Measurements from ENCODE around the gene UST. TPM values are rescaled to one million over a fixed set of nuclear protein-coding genes. Genes with fewer than 3 reads are reported as not detected.

UST gene
- total RNA-seq, 2 experiments from 2014 or later = 1.4 to 4.1 TPM

GRCh38 chr6:148868901-148869300, 122.1 kb downstream of the UST start:
- no TSS peak for BruUV-seq (replicated peaks)
- peaks cover 5% of the 10 kb centered on the region for H3K4me1 ChIP-seq (ENCODE audit: insufficient read depth, low read length, poor library complexity, severe bottlenecking)
- TF ChIP-seq CTCF (conservative IDR thresholded peaks at IDR 0.05; ENCODE audit: low read length) (no peak), EZH2phosphoT487 (IDR thresholded peaks at IDR 0.05; ENCODE audit: borderline replicate concordance, low read depth, low read length) (no peak)

GRCh38 chr6:148869585-148869984, 122.8 kb downstream of the UST start:
- Histone ChIP-seq H3K4me1 (ENCODE audit: insufficient read depth, low read length, poor library complexity, severe bottlenecking) (peaks cover 5% of the 10 kb centered on the region), H3K36me3 (ENCODE audit: insufficient read depth, low read length) (no peaks in the 10 kb centered on the region), H3K79me2 (ENCODE audit: insufficient read depth, low read depth, low read length) (no peaks in the 10 kb centered on the region), H3K27ac (ENCODE audit: low read depth, low read length, poor library complexity, severe bottlenecking) (no peak overlapping the region), H4K20me1 (ENCODE audit: insufficient read depth, low read length) (no peaks in the 10 kb centered on the region), H3K4me3 (ENCODE audit: low read depth, low read length, poor library complexity, severe bottlenecking) (no peak overlapping the region), H3K9me3 (ENCODE audit: low read length) (no peaks in the 10 kb centered on the region), H3K9me2 (ENCODE audit: insufficient read depth, low read length) (no peaks in the 10 kb centered on the region), H2AFZ (ENCODE audit: low read length) (no peak overlapping the region), H3K4me2 (ENCODE audit: low read length) (no peak overlapping the region)
- no TSS peak for BruUV-seq (replicated peaks)
- intact Hi-C loops (cut with micrococcal nuclease; ENCODE audit: unreplicated experiment) = no loop called here
- ChIA-PET POLR2A (interaction anchor here (0.6 kb wide), 1 partner anchor 94 kb away, joined by 3 read pairs; no protein-coding TSS in a partner anchor), CTCF (ENCODE audit: unreplicated experiment) (no interaction called here)
- TF ChIP-seq CTCF (conservative IDR thresholded peaks at IDR 0.05; ENCODE audit: low read length) (no peak), EZH2phosphoT487 (IDR thresholded peaks at IDR 0.05; ENCODE audit: borderline replicate concordance, low read depth, low read length) (no peak)
- DNase-seq (ENCODE audit: low spot score) = no peak

More at GRCh38 chr6:148868901-148869300, 122.1 kb downstream of the UST start:
- Histone ChIP-seq H3K79me2 (ENCODE audit: insufficient read depth, low read depth, low read length) (no peaks in the 10 kb centered on the region), H3K4me3 (ENCODE audit: low read depth, low read length, poor library complexity, severe bottlenecking) (no peak overlapping the region), H3K36me3 (ENCODE audit: insufficient read depth, low read length) (no peaks in the 10 kb centered on the region), H3K4me2 (ENCODE audit: low read length) (no peak overlapping the region), H2AFZ (ENCODE audit: low read length) (no peak overlapping the region), H4K20me1 (ENCODE audit: insufficient read depth, low read length) (no peaks in the 10 kb centered on the region), H3K9me3 (ENCODE audit: low read length) (no peaks in the 10 kb centered on the region), H3K27ac (ENCODE audit: low read depth, low read length, poor library complexity, severe bottlenecking) (no peak overlapping the region), H3K9me2 (ENCODE audit: insufficient read depth, low read length) (no peaks in the 10 kb centered on the region)
- intact Hi-C loops (cut with micrococcal nuclease; ENCODE audit: unreplicated experiment) = no loop called here
- ChIA-PET CTCF (ENCODE audit: unreplicated experiment) (no interaction called here), POLR2A (no interaction called here)
- no peak for DNase-seq (ENCODE audit: low spot score)

GRCh38 chr6:148873154-148873553, 126.3 kb downstream of the UST start:
- no TSS peak for BruUV-seq (replicated peaks)
- H3K27ac ChIP-seq (ENCODE audit: low read depth, low read length, poor library complexity, severe bottlenecking) = no peak overlapping the region
- no peak overlapping the region for H3K4me3 ChIP-seq (ENCODE audit: low read depth, low read length, poor library complexity, severe bottlenecking)
- ChIA-PET POLR2A (no interaction called here), CTCF (ENCODE audit: unreplicated experiment) (no interaction called here)
- H3K4me1 ChIP-seq (ENCODE audit: insufficient read depth, low read length, poor library complexity, severe bottlenecking) = no peaks in the 10 kb centered on the region
- H3K79me2 ChIP-seq (ENCODE audit: insufficient read depth, low read depth, low read length) = no peaks in the 10 kb centered on the region
- H3K4me2 ChIP-seq (ENCODE audit: low read length) = no peak overlapping the region
- no peak for DNase-seq (ENCODE audit: low spot score)
- H3K36me3 ChIP-seq (ENCODE audit: insufficient read depth, low read length) = no peaks in the 10 kb centered on the region
- H3K9me3 ChIP-seq (ENCODE audit: low read length) = no peaks in the 10 kb centered on the region
- no peak overlapping the region for H2AFZ ChIP-seq (ENCODE audit: low read length)
- H4K20me1 ChIP-seq (ENCODE audit: insufficient read depth, low read length) = no peaks in the 10 kb centered on the region
- TF ChIP-seq CTCF (conservative IDR thresholded peaks at IDR 0.05; ENCODE audit: low read length) (no peak), EZH2phosphoT487 (IDR thresholded peaks at IDR 0.05; ENCODE audit: borderline replicate concordance, low read depth, low read length) (no peak)
- intact Hi-C loops (cut with micrococcal nuclease; ENCODE audit: unreplicated experiment) = no loop called here
- H3K9me2 ChIP-seq (ENCODE audit: insufficient read depth, low read length) = no peaks in the 10 kb centered on the region

Measured in OCI-LY7 (cell line).